ENCODE data around the gene LIM2.

DNA sequence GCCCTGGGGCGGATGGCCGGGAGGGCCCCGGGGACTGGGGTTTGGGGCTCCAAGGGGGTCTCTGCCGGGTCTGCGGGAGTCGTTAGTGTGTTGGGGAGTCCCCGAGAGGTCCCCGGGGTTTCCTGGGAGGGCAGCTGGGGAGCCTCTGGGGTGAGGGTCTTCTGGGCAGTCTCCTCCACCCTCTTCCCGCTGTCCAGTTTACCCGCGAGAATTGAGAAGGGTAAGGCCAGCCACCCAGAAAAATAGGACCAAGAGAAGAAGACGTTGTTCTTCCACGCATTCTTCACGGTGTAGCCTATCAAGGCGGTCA is 20.6 kb downstream of the LIM2 start:
- TF ChIP-seq, protein P1, sequence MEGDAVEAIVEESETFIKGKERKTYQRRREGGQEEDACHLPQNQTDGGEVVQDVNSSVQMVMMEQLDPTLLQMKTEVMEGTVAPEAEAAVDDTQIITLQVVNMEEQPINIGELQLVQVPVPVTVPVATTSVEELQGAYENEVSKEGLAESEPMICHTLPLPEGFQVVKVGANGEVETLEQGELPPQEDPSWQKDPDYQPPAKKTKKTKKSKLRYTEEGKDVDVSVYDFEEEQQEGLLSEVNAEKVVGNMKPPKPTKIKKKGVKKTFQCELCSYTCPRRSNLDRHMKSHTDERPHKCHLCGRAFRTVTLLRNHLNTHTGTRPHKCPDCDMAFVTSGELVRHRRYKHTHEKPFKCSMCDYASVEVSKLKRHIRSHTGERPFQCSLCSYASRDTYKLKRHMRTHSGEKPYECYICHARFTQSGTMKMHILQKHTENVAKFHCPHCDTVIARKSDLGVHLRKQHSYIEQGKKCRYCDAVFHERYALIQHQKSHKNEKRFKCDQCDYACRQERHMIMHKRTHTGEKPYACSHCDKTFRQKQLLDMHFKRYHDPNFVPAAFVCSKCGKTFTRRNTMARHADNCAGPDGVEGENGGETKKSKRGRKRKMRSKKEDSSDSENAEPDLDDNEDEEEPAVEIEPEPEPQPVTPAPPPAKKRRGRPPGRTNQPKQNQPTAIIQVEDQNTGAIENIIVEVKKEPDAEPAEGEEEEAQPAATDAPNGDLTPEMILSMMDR (IDR thresholded peaks at IDR 0.05): no peak
- TF ChIP-seq EZH2phosphoT487 (IDR thresholded peaks at IDR 0.05): no peak
- TF ChIP-seq EZH2 (IDR thresholded peaks at IDR 0.05): no peak
